Raji (cell line): Measurements from ENCODE around the gene DPP7.
A peak's percentile ranks its signal among the peaks of the same experiment; 100 is the strongest.

Experiments
- POLR2A ChIP-seq: IDR thresholded peaks from 2 replicates; pipeline ENCODE4 v1.6.1; 2011; ENCODE audit warnings: low read depth, low read length, control low read depth; ENCODE audit not compliant: insufficient read depth

Gene DPP7

DNA sequence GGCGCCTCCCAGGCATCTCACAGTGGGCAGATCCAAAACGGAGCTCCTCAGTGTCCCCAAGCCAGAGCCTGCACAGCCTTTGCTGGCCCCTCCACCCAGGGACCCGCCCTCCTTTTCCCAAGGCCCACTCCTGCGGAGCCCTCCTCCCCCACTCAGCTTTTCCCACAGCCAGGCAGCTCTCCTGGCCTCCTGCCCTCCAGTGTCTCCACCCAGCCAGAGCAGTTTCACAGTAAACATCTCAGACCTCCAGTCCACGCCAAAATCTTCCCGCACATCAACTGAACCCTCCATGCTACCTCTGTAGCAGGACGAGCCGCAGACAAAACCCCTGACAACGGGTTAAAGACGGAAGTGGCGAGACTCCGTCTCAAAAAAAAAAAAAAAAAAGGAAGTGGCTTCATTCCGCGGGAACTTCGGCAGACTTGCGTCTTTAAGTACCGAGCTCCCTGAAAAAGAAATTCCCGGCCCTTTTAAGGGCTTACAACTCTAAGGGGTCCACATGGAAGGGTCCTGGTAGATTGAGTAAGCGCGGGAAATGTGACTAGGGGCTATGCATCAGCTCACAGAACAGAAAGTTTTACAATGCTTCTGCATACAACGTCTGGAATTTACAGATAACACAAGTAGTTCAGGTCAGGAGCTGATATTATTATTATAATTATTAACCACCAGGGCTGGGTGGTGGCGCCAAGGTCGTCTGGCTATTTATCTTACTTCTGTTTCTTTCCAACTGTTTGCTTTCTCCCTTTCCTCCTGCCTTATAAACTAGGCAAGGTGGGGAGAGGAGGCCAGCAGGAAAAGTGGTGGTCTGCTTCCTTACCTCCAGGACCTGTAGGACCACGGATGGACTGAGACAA lies 13.0 kb upstream of the DPP7 start:
- TF ChIP-seq POLR2A = peak; percentile 50

DNA sequence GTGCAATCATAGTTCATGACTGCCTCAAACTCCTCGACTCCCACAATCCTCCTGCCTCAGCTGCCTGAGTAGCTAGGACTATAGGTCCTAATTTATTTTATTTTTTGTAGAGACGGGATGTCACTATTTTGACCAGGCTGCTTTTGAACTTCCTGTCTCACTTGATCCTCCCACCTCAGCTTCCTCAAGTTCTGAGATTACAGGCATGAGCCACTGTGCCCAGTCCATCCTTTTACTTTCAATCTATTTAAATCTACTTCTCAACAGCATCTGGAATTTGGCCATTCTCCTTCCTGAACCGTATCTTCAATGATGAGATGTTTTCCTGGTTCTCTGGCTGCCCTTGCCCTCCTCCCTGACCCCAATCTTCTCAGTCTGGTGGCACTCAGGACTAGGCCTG lies 12.3 kb upstream of the DPP7 start:
- TF ChIP-seq POLR2A = no peak

DNA sequence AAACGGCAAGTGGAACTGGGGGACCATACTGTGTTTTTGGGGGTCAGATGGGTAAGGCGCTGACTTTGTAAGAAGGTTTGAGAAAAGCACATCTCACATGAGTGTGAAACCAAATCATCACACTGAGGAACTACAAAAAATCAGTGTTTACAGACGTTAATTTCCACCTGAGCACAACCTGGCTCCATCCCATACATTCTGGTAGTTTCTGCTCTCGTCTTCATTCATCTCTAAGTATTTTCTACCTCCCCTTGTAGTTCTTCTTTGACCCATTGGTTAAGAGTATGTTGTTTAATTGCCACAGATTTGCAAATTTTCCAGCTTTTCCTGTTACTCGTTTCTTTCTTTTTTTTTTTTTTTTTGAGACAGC lies 8.9 kb upstream of the DPP7 start:
- no peak for TF ChIP-seq POLR2A

DNA sequence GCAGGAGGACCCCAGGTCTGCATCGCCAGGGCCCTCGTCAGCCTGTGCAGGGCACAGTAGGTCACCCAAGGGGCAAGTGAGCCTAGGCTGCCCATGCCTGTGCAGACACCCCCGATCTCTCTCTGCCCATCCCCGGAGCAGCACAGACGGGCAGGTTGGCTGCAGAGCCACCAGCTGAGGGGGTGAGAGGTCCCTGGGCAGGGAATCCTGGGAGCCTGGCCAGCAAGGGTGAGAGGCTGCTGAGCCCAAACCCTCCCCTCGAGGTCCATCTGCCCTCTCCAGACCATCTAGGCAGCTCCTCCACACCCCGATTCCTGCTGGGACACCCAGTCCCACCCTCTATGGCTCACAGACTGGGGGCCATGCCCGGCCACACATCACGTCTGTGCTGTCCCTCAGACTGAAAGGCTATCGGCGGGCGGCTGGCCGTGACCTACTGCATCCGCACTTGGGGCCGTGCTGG lies 2.8 kb upstream of the DPP7 start:
- TF ChIP-seq POLR2A = no peak

DNA sequence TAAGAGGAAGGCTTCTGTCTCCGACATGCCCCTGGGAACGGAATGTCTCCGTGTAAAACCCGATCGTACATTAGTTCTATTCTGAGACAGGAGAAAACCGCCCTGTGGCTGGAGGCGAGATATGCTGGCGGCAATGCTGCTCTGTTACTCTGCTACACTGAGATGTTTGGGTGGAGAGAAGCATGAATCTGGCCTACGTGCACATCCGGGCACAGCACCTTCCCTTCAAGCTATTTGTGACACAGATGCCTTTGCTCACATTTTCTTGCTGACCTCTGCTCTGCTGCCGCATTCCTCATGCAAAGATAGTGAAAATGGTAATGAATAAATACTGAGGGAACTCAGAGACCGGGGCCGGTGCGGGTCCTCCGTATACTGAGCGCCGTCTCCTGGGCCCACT lies 2.2 kb upstream of the DPP7 start:
- no peak for TF ChIP-seq POLR2A

DNA sequence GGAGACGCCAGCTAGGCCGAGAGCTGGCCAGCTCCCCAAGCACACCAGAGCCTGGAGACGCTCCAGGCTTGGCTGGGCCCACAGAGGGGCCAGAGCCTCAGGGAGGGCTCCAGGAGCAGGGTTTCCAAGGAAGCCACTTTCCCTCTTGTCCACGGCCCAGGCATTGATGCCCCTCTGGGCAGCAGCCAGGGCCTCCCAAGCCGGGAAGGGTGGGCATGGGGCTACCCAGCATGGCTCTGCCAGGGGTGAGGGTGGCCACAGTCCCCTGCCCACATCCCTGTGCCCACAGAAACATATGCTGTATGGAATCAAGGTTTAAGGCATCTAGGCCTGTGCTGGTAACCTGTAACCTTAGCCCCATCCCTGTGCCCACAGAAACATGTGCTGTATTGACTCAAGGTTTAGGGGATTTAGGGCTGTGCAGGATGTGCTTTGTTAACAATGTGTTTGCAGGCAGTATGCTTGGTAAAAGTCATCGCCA lies 1.5 kb upstream of the DPP7 start:
- TF ChIP-seq POLR2A = no peak; the same call in 1 of the 2 replicates

DNA sequence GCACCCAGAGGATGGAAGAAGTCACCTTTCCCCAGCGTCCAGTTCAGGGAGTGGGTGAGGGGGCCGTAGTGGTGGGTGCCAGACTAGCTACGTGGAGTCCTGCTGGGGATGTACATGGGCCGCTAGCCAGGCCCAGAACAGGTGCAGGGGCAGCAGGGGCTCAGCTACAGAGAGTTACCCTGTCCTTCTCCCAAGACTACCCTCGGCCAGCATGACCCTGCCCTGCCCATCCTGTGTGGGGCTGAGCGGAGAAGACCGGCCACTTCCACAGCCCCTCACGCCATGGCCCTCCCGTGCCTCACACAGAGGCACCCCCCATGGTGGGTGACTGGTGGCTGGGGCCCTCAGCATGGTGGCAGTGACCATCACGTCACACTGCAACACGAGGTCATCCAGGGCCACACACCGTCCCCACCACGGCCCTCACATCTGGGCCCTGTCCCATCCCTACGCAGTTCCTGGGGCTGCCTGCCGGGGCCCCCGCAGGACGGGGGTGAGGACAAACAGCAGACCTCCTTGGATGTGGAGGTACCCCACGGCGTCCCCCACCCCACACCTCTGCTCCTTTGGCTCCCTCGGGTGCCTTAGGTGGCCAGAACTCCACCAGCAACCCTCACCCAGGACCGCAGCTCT lies 977 bp upstream of the DPP7 start:
- TF ChIP-seq POLR2A = no peak; the same call in 1 of the 2 replicates

DNA sequence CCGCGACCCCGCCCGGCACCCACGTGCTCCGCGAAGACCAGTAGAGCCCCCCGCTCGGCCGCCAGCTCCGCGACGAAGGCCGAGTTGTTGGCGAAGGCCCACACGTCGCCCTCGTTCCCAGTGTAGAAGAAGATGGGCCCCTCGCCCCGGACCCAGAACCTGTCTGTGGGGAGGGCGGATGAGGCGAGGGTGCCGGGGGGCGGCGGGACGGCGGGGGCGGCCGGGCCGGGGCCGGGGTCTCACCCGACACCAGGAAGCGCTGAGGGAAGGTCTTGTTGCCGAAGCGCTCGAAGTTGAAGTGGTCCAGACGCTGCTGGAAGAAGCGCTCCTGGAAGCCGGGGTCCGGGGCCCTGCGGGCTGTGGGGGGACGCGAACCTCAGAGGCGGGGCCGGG lies 317 bp downstream of the DPP7 start:
- TF ChIP-seq POLR2A = no peak

DNA sequence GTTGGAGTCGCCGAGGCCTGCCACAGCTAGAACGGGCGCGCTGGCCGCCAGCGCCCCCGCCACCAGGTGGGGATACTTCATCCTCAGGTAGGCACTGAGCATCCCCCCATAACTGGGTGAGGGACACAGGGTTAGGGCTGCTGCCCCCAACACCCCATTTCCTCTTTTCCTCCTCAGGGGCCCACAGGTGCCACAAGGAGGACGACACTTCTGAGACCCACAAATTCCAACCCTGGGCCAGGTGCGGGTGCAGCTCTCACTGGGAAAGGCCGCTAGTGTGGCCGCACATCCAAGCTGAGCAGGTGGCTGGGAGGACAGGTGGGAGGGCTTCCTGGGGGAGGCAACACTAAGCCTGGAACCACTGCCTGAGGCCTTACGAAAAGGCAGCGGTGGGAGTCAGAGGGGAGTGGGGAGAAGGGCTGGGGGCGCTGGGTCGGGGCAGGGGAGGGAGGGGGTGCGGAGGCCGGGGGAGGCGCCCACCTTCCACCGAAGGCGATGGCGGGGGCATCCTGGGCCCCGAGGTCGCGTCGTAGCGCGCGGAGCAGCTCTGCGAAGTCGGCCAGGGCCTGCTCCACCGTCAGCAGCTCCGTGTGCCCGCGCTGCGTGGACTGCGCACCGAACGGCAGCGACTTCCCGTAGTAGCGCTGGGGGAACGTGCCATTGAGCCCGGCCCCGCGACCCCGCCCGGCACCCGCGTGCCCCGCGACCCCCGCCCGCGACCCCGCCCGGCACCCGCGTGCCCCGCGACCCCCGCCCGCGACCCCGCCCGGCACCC lies 961 bp downstream of the DPP7 start:
- no peak for TF ChIP-seq POLR2A

DNA sequence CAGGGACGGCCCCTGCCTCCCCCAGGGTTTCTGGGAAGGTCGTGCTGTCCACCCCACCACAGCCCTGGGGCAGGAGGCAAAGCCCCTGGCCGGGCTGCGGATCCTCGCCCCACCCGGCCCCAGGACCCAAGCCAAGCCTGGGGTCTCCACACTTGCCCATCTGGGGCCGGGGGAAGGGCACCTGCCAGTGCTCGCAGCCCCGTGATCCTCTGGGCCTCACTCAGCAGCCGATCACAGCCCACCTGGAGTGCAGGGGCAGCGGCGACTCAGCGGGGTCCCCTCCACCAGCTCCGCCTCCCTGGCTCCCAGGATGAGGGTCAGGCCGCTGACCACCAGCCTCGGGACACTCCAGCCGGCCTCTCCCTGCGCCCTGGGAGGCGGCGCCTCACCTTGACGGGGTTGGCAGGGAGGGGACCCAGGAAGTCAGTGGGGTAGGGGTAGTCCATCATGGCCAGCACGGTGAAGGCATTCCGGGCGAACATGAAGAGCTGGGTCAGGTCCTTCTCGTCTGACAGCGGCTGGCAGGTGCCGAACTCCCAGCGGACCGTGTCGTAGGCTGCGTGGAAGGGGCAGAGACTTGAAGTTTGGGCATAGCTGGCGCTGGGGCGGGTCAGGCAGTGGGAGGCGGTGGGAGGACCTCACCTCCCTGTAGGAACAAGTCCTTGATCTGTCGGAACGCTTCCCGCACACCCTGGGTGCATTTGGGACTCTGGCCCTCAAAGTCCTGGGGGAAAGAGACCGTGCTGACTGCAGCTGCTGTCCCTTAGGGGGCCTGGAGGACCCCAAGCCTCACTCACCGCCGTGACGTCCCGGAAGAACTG lies 1.8 kb downstream of the DPP7 start:
- no peak for TF ChIP-seq POLR2A

DNA sequence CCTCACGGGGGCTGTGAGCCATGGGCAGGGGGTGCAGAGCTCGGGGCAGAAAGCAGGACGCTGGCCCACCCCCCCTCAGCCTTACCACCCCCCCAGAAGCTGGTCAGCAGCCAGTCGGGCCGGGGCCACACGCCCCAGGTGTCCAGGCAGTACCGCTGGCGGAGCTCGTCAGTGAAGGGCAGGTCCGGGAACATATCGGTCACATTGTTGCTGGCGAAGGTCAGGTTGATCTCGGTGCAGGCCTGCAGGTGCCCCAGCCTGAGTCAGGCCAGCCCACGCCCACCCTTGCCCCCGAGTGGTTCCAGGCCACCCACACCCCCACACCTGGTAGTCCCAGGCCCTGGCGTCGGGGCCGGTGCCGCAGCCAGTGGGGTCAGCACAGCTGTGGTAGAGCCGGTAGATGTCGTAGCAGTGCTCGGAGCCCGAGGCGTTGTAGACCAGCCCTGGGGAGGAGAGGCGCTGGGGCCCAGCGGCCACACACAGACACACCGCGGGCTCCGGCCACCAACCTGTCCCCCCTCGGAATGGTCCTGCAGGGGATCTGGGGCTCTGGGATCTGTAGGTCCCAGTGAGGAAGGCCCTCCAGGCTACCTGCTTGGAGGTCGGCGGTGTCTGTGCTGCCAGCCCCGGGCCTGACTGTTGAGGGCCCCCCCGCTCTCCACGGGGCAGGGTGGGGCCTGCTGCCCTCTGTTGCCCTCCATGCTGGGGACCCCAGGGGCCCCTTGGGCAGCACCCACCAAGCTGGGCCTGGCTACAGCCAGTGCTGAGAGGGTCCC lies 2.6 kb downstream of the DPP7 start:
- no peak for TF ChIP-seq POLR2A

DNA sequence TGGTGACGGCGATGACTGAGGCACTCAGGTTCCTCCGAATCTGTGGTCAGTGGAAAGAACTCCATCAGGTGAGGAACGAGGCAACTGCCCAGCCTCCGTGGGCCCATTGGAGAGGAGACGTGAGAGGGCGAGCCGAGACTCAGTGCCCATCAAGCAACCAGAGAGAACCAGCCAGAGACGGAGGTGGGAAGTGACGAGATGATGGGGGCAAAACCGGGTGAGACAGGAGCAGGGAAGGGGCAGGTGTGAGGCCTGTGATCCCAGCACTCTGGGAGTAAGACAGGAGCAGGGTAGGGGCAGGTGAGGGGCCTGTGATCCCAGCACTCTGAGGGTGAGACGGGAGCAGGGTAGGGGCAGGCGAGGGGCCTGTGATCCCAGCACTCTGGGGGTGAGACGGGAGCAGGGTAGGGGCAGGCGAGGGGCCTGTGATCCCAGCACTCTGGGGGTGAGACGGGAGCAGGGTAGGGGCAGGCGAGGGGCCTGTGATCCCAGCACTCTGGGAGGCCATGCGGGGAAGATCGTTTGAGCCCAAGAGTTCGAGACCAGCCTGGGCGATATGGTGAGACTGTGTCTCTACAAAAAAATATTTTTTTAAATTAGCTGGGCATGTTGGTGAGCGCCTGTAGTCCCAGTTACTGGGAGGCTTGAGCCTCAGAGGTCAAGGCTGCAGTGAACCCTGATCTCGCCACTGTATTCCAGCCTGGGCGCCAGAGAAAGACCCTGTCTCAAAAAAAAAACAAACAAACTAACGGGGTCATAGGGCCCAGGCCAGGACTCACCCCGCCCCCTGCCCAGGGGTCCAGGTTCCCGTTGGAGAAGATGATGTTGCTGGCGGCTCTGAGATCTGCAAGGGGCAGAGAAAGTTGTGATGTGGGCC lies 3.4 kb downstream of the DPP7 start:
- TF ChIP-seq POLR2A = no peak
